Measurements from ENCODE around the gene KRT36.

The KRT36 gene

GRCh38 chr17:41478237-41478636 is 11.5 kb downstream of the KRT36 start:
- no peak for DNase-seq (ENCODE audit: low read depth, low spot score)

GRCh38 chr17:41476866-41477815 is 12.6 kb downstream of the KRT36 start:
- DNase-seq (ENCODE audit: low read depth, low spot score), result no peak

DNA sequence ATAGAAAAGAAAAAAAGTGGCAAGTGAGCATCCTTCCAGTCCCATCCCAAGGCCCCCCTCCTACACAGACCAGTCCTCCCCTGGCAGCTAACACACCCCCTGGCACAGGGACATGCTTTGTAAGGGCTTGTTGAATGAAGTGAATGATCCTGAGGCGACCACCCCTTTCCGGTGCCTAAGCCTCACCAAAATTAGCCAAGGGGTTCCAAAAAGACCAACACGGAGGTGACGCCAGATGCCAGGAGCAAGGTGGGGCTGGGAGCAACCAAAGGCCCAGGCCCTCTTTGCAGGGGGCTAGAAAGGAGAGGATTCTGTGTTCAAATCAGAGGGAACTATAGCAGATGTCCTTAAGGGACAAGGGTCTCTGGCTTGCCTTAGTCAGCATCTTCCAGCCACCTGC is 14.3 kb downstream of the KRT36 start:
- no peak for DNase-seq (ENCODE audit: low read depth, low spot score)

- DNase-seq (ENCODE audit: low read depth, low spot score), result no peak
Observed at GRCh38 chr17:41474863-41475262, 14.8 kb downstream of the KRT36 start.

GRCh38 chr17:41468346-41468745 is 21.4 kb downstream of the KRT36 start:
- no peak for DNase-seq (ENCODE audit: low read depth, low spot score)

GRCh38 chr17:41467561-41467960 is 22.1 kb downstream of the KRT36 start:
- no peak for DNase-seq (ENCODE audit: low read depth, low spot score)

DNA sequence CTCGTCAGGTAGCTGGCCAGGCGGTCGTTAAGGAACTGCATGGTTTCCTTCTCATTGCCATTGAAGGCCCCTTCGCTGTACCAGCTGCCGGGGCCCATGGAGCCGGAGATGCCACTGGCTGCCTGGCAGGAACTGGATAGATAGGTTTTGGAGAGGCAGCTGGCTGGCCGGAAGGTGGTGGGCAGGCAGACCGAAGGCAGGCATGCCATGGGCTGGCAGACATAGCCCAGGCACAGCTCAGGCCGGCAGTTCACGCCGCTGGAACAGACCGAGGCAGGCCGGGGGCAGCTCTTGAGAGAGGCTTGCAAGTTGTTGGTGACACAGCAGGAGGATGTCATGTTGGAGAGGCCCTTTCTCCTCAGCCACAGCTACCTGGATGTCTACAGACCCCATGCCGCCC is 22.7 kb downstream of the KRT36 start, which contains the start of gene KRT32:
Gene KRT32, minus strand, starts transcription at position 399 of the 400 bp plus-strand sequence. Its CDS starts 61 bp downstream, at position 338.
- DNase-seq (ENCODE audit: low read depth, low spot score), result no peak

DNA sequence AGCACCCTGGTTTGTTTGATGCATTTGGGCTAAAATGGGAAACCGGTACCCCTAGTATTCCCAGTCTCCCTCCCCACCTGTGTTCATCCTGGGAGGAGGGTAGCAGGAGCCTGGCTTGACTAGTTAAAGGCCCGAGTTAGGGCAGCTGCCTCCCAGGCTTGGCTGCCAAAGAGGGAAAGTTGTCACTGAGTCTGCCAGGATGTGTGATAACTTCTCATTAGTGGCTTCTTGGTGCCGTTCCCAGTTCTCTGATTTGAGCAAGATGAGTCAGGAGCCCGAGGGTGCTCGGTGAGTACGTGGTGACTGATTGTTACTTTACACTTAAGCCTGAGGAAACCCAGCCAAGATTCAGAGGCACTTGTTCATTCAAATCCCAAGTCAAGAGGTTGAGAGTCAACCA is 25.0 kb downstream of the KRT36 start:
- no peak for DNase-seq (ENCODE audit: low read depth, low spot score)

GRCh38 chr17:41464173-41464572 is 25.5 kb downstream of the KRT36 start:
- no peak for DNase-seq (ENCODE audit: low read depth, low spot score)

DNA sequence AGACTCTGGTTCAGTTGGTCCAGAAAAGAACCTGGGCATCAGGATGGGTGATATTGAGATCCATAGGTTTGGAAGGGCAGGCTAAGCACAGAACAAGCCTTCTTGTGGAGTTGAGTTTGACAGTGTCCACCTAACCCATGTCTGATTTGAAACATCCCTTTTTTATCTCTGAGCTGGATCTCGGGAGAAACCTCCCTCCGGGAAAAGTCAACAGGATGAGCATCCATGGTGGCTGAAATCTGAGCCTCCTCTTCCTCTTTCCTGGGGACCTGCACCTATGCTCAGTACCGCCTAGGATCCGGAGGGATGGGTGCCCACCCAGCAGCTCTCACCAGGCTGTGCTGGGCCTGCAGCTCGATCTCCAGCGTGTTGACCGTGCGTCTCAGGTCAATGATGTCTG is 26.0 kb downstream of the KRT36 start:
- DNase-seq (ENCODE audit: low read depth, low spot score), result no peak

GRCh38 chr17:41462705-41463104 is 27.0 kb downstream of the KRT36 start:
- DNase-seq (ENCODE audit: low read depth, low spot score), result no peak

DNA sequence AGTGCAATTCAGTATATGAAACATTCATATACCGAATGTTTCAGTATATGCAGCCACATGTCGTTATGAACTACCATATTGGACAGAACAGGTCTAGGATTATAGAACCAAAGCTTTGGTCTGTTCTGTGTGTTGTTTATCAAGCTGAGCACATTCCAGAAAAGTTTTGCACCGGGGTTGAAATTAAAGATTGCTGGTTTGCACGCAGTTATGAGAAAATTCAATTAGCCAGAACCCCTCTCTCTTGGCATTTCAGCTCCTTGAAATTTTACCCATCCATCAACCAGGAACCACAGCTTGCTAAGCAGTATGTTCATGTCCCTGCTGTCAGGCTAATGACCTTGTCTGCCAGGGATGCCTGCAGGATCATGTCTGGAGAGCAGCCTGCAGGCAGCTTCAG is 32.0 kb downstream of the KRT36 start:
- no peak for DNase-seq (ENCODE audit: low read depth, low spot score)

DNA sequence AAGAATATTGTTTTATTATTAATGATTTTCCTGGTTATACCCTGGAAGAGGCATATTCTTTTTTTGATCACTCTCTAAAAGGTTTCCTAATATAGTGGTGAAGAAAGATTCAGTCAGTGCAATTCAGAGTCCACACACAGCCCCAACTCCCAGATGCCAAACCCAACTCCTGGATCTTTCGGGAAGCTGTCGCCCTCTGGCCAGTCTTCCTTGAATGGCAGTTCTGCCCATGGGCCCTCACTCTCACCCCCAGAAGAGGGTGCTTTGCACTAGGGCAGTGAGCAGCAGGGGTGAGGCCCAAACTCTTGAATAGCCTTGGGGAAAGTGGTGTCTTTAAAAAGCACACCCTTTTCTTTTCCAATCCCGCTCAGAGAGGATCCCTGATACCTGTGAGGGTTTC is 33.5 kb downstream of the KRT36 start:
- DNase-seq (ENCODE audit: low read depth, low spot score), result no peak

DNA sequence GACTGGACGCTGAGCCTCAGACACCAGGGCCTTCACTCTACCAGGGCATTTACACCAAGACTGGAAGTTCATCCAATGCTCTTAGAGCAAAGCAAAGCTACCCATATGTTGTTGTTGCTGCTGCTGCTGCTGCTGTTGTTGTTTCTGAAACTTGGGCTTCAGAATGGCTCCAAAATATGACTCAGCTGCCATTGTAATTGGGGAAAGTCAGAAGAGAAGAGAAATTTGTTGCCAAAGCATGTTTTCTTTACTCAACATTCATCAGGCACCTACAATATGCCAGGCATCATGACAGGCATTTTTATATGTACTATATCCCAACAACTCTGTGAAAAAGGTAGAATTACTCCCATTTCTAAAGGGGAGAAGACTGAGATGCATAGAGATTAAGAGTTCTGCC is 34.5 kb downstream of the KRT36 start:
- no peak for DNase-seq (ENCODE audit: low read depth, low spot score)

DNA sequence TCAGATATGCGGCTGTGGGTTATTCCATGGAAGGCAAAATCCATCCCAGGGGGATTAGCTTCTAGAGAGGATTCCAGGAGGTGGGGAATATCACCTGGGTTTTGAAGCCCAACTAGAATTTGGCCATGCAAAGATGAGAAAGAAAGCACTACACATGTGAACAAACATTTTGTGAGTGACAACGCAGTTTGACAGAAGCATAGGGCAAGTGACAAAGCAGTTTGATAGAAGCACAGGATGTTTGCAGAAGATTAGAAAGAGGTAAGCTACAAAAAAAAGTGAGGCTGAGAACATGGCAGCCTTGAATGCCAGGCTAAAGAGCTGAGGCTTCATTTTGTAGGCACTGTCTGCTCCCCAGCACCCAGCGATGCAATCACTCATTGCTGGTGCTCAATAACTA is 36.6 kb downstream of the KRT36 start:
- DNase-seq (ENCODE audit: low read depth, low spot score), result no peak

GRCh38 chr17:41452281-41452680 is 37.4 kb downstream of the KRT36 start:
- no peak for DNase-seq (ENCODE audit: low read depth, low spot score)

DNA sequence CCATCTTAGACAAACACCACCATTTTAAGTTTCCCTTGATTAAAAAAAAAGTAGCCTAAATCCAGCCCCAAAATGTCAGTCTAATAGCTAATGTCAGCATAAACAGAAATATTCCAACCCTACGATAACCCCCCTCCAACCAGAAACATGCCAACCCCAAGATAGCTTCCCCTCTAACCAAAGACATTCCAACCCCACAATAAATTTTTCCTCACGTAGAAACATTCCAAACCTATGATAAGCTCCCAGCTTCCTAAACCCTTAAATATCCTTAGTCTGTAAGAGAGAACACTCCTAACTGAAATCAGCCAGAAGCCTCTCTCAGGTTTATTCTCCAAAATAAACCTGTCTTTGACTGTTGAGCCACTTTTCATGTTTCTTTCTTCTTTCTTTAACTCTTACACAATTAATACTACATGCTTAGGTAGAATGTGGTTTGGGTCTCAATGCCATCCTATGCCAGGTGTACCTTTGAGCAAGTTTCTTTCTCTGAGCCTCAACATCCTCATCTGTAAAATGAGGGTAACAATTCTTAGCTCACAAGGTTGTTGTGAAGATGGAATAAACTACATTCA is 38.5 kb downstream of the KRT36 start:
- DNase-seq (ENCODE audit: low read depth, low spot score), result no peak

GRCh38 chr17:41449008-41449407 is 40.7 kb downstream of the KRT36 start:
- no peak for DNase-seq (ENCODE audit: low read depth, low spot score)

- no peak for DNase-seq (ENCODE audit: low read depth, low spot score)
Observed at GRCh38 chr17:41448506-41448905, 41.2 kb downstream of the KRT36 start.

DNA sequence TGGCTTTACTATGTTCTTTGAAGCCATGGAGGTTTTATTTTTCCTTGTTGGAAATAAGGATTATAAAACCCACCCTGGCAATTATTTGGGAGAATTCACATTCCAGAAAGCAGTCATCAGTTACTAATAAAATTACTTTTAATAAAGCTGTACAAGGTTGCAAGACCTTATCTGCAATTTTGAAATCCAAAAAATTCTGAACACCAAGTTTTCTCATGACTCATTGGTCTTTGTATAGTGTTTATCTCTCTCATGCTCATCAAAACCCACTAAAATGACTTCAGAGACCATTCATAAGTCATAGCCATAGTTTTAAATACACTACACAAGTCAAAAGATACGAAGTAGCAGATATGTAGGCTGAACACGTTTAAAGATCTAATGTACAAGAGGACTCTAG is 42.9 kb downstream of the KRT36 start:
- DNase-seq (ENCODE audit: low read depth, low spot score), result no peak

DNA sequence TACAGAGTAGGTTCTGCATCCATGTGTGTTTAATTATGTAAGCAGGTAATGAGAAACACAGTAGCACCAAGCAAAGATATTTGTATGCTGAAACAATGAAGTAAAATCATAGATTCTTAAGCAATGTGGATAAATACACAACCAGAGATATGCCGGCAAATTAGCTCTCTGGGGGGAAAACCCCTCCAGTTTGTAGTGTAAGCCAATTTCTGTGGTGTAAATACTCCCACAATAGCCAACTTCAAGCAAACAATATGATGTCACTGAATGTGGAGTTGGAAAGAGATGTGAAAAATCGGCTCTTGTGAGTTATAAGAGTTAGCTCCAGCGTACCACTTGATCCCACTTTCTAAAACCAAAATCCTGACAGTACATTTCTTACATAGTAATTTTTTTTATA is 45.1 kb downstream of the KRT36 start:
- DNase-seq (ENCODE audit: low read depth, low spot score), result no peak

GRCh38 chr17:41444186-41444585 is 45.5 kb downstream of the KRT36 start:
- no peak for DNase-seq (ENCODE audit: low read depth, low spot score)

GRCh38 chr17:41442739-41443138 is 47.0 kb downstream of the KRT36 start:
- no peak for DNase-seq (ENCODE audit: low read depth, low spot score)

Data from activated CD4-positive, CD25-positive, alpha-beta regulatory T cell treated with anti-CD3 and anti-CD28 coated beads, Interleukin-2, amount 50 U/mL, for 16 hours (primary cell).